H1 (cell line): ENCODE data around the gene CYP4F11.

ENCODE experiments used
- CBX8 ChIP-seq: fragments of 300-800, 300-1000 bp; sonication (generic); IDR thresholded peaks from 2 replicates; pipeline ENCODE4 v1.7.1; 2016; ENCODE audit warnings: low read depth, low read length, borderline replicate concordance
- CTCF ChIP-seq, 3 experiments: IDR thresholded peaks; 1 replicate in 2 of 3; 2 replicates in 1 of 3; pipeline versions ENCODE4 v1.5.1 to v1.6.1; 2011; ENCODE audit warnings: low read length in 3 of 3, mild to moderate bottlenecking in 3 of 3, inconsistent platforms in 2 of 3, low read depth in 1 of 3, moderate library complexity in 1 of 3; ENCODE audit not compliant: insufficient read depth in 1 of 3; ENCODE audit errors: control extremely low read depth in 1 of 3
- E2F6 ChIP-seq: IDR thresholded peaks from 2 replicates; pipeline ENCODE4 v1.6.1; 2012; ENCODE audit warnings: inconsistent platforms
- EGR1 ChIP-seq: IDR thresholded peaks from 2 replicates; pipeline ENCODE4 v1.6.1; 2011; ENCODE audit warnings: low read depth, low read length, borderline replicate concordance
- EP300 ChIP-seq, 2 experiments: IDR thresholded peaks; 1 replicate in 1 of 2; 2 replicates in 1 of 2; pipeline ENCODE4 v1.6.1; 2011 to 2012; ENCODE audit warnings: low read depth in 2 of 2, low read length in 2 of 2, mild to moderate bottlenecking in 2 of 2, borderline replicate concordance in 1 of 2, inconsistent platforms in 1 of 2, moderate library complexity in 1 of 2
- HDAC6 ChIP-seq: IDR thresholded peaks from one replicate; pipeline ENCODE4 v1.7.1; 2012; ENCODE audit warnings: low read depth, mild to moderate bottlenecking, inconsistent platforms, low read length, moderate library complexity
- JUN ChIP-seq: IDR thresholded peaks from 2 replicates; pipeline ENCODE4 v1.6.1; 2011; ENCODE audit warnings: low read depth, mild to moderate bottlenecking, improper control_type of control experiment, low read length
- NANOG ChIP-seq: IDR thresholded peaks from 2 replicates; pipeline ENCODE4 v1.6.1; 2011; ENCODE audit warnings: low read length, low read depth, mild to moderate bottlenecking, inconsistent platforms; ENCODE audit not compliant: insufficient read depth, poor library complexity, severe bottlenecking
- POLR2A ChIP-seq, 2 experiments: IDR thresholded peaks; 1 replicate in 1 of 2; 2 replicates in 1 of 2; pipeline ENCODE4 v1.6.1; 2011; ENCODE audit warnings: low read depth in 2 of 2, low read length in 2 of 2, mild to moderate bottlenecking in 2 of 2; ENCODE audit errors: control extremely low read depth in 1 of 2
- POLR2AphosphoS5 ChIP-seq: IDR thresholded peaks from 2 replicates; pipeline ENCODE4 v1.6.1; 2011; ENCODE audit warnings: low read depth, low read length
- POU5F1 ChIP-seq: IDR thresholded peaks from 2 replicates; pipeline ENCODE4 v1.6.1; 2011; ENCODE audit warnings: low read depth, mild to moderate bottlenecking, low read length, moderate library complexity

GRCh38 chr19:15948223-15949058 lies 14.1 kb upstream of the CYP4F11 start, which contains the start of gene OR10H4:
- TF ChIP-seq EGR1 (no peak), POLR2AphosphoS5 (no peak), JUN (no peak), E2F6 (no peak), EP300 (IDR thresholded peaks at IDR 0.05; ENCODE audit: borderline replicate concordance in 1 of 2, low read depth in 2 of 2, low read length in 2 of 2) (no peak), CTCF (IDR thresholded peaks at IDR 0.05; ENCODE audit: control extremely low read depth in 1 of 3, insufficient read depth in 1 of 3, low read depth in 1 of 3, low read length in 3 of 3) (no peak), NANOG (no peak), CBX8 (no peak), HDAC6 (no peak), POLR2A (IDR thresholded peaks at IDR 0.05; ENCODE audit: control extremely low read depth in 1 of 2, low read depth in 2 of 2, low read length in 2 of 2) (no peak), POU5F1 (no peak)
